GM18499 (cell line): ENCODE measurements around the gene AAGAB.
"Not testable (repeated sequence)": the region's sequence is repeated elsewhere in the genome, so short reads cannot be mapped to it uniquely, and the experiment has no call there.

Experiments used
- ATAC-seq: cut with Tn5 transposase; IDR thresholded peaks from one replicate; pipeline ENCODE4 v1.9.1; 2021; ENCODE audit warnings: moderate number of reproducible peaks; ENCODE audit not compliant: insufficient read depth, unreplicated experiment

Gene AAGAB

GRCh38 chr15:67253549-67254237 lies 768 bp downstream of the AAGAB start:
- no peak for ATAC-seq

- ATAC-seq, result no peak
These were observed 1.4 kb downstream of the AAGAB start for GRCh38 chr15:67253101-67253500.

- ATAC-seq, result no peak
These were observed 3.1 kb downstream of the AAGAB start for GRCh38 chr15:67251318-67251717.

- ATAC-seq, result no peak
These were observed 4.6 kb downstream of the AAGAB start for GRCh38 chr15:67249830-67250229.

GRCh38 chr15:67248011-67248505 lies 6.4 kb downstream of the AAGAB start:
- ATAC-seq, result no peak

- not testable (repeated sequence) for ATAC-seq
These were observed 7.9 kb downstream of the AAGAB start for GRCh38 chr15:67246606-67247005.

- no peak for ATAC-seq
These were observed 9.4 kb downstream of the AAGAB start for GRCh38 chr15:67244971-67245478.

GRCh38 chr15:67242708-67243111 lies 11.8 kb downstream of the AAGAB start:
- no peak for ATAC-seq

GRCh38 chr15:67241132-67241855 lies 13.2 kb downstream of the AAGAB start:
- peak; percentile 70 for ATAC-seq

- ATAC-seq, result no peak
These were observed 14.0 kb downstream of the AAGAB start for GRCh38 chr15:67240235-67241131.

GRCh38 chr15:67232591-67232990 lies 21.9 kb downstream of the AAGAB start:
- no peak for ATAC-seq

GRCh38 chr15:67230504-67230903 lies 24.0 kb downstream of the AAGAB start:
- no peak for ATAC-seq

GRCh38 chr15:67228286-67228685 lies 26.2 kb downstream of the AAGAB start:
- ATAC-seq, result no peak

- ATAC-seq, result no peak
These were observed 26.6 kb downstream of the AAGAB start for GRCh38 chr15:67227846-67228245.

- no peak for ATAC-seq
These were observed 27.0 kb downstream of the AAGAB start for GRCh38 chr15:67227431-67227830.

- no peak for ATAC-seq
These were observed 29.1 kb downstream of the AAGAB start for GRCh38 chr15:67225336-67225735.

- no peak for ATAC-seq
These were observed 29.6 kb downstream of the AAGAB start for GRCh38 chr15:67224889-67225288.

- ATAC-seq, result no peak
These were observed 35.2 kb downstream of the AAGAB start for GRCh38 chr15:67219288-67219687.

- ATAC-seq, result no peak
These were observed 36.0 kb downstream of the AAGAB start for GRCh38 chr15:67218428-67218827.

GRCh38 chr15:67216859-67217258 lies 37.6 kb downstream of the AAGAB start:
- ATAC-seq, result no peak

- no peak for ATAC-seq
These were observed 39.4 kb downstream of the AAGAB start for GRCh38 chr15:67215102-67215501.
